Thyroid gland (tissue), 4 donors: ENCODE results near the gene KRTAP10-4.

Experiments
- POLR2A ChIP-seq, 2 donors: fragments of 450-650 bp; IDR thresholded peaks; one replicate each; pipeline ENCODE4 v1.6.1; 2017; ENCODE audit warnings: antibody characterized with exemption in 2 of 2, mild to moderate bottlenecking in 2 of 2, moderate library complexity in 1 of 2
- TF ChIP-seq, protein P1 (sequence below), 6 experiments: fragments of 200-600 bp in 3 of 6; fragments of 450-650 bp in 3 of 6; sonication (generic) in 3 of 6; IDR thresholded peaks; one replicate each; pipeline ENCODE4 v1.5.1; 2016 to 2019; ENCODE audit warnings: antibody characterized with exemption in 6 of 6, mild to moderate bottlenecking in 2 of 6, inconsistent platforms in 1 of 6, moderate library complexity in 1 of 6

DNA sequence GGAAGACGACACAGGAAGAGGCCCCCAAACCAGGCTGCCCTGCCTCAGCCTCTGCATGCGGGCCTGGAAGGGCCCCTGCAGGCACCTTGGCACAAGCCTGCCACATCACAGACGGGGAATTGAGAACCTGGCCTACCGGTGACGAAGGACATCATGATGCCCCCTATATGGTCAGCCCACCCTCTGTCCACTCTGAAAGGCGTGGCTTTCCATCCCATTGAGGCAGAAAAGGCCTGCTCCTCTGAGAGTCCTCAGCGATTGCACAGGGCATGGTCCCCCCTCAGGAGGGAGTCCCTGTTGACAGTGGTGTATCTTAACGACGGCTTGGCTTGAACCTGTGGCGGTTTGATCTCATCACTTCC, 44.9 kb upstream of the KRTAP10-4 start:
- TF ChIP-seq, protein P1, sequence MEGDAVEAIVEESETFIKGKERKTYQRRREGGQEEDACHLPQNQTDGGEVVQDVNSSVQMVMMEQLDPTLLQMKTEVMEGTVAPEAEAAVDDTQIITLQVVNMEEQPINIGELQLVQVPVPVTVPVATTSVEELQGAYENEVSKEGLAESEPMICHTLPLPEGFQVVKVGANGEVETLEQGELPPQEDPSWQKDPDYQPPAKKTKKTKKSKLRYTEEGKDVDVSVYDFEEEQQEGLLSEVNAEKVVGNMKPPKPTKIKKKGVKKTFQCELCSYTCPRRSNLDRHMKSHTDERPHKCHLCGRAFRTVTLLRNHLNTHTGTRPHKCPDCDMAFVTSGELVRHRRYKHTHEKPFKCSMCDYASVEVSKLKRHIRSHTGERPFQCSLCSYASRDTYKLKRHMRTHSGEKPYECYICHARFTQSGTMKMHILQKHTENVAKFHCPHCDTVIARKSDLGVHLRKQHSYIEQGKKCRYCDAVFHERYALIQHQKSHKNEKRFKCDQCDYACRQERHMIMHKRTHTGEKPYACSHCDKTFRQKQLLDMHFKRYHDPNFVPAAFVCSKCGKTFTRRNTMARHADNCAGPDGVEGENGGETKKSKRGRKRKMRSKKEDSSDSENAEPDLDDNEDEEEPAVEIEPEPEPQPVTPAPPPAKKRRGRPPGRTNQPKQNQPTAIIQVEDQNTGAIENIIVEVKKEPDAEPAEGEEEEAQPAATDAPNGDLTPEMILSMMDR (IDR thresholded peaks at IDR 0.05) = no peak
- no peak for TF ChIP-seq POLR2A (IDR thresholded peaks at IDR 0.05)
